GM23248 (cell line): Measurements from ENCODE around the gene PLPPR3.

Experiments used
- EZH2 ChIP-seq: fragments of 200-600 bp; sonication (generic); IDR thresholded peaks from 2 replicates; pipeline ENCODE4 v1.6.1; 2018; ENCODE audit warnings: antibody characterized with exemption, mild to moderate bottlenecking; ENCODE audit not compliant: insufficient read depth, poor library complexity, severe bottlenecking
- EZH2phosphoT487 ChIP-seq: fragments of 200-600 bp; sonication (generic); IDR thresholded peaks from 2 replicates; pipeline ENCODE4 v1.6.1; 2018; ENCODE audit warnings: antibody characterized with exemption, moderate library complexity, mild to moderate bottlenecking, low read depth; ENCODE audit not compliant: insufficient read depth

GRCh38 chr19:802498-803098, 19.2 kb downstream of the PLPPR3 start:
- TF ChIP-seq EZH2 (no peak), EZH2phosphoT487 (no peak)
